ENCODE results near the gene FOXL3. TPM values are rescaled to one million over a fixed set of nuclear protein-coding genes. Genes with fewer than 3 reads are reported as not detected.

FOXL3 gene
- polyA plus RNA-seq, 1 of the 3 experiments (the other 2 are of a cell fraction) = not detected

DNA sequence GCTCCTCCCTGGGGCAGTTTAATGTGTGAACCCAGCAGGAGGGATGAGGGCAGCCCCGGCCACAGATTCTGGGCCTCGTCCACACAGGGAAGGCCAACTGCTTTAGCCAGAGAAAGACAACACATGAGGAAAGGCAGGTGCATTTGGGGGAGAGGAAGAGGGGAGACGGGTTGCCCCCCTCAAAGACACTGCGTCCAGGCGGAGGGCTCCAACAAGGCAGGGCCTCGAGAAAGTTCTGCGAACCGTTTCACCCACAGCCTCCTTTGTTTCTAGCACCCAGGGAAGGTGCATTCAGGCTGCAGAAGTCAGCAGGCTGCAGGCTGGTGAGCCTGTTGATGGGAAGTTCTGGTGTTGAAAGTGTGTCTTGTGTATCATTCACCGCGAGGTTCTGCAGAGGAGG, 10.1 kb downstream of the FOXL3 start:
- no peak for TF ChIP-seq RFX5 (IDR thresholded peaks at IDR 0.05; ENCODE audit: low read length)
- no peak for DNase-seq
- Histone ChIP-seq H2AFZ (ENCODE audit: low read depth) (no peak overlapping the region), H3K4me2 (no peak overlapping the region), H3K79me2 (ENCODE audit: insufficient read depth) (no peaks in the 10 kb centered on the region), H3K9me3 (no peaks in the 10 kb centered on the region), H3K4me1 (ENCODE audit: control insufficient read depth in 1 of 2, insufficient read depth in 2 of 2, low read depth in 1 of 2, low read length in 1 of 2) (no peaks in the 10 kb centered on the region), H3K27me3 (ENCODE audit: insufficient read depth) (peaks cover 32% of the 10 kb centered on the region), H3F3A (replicated peaks; ENCODE audit: insufficient read depth) (no peaks in the 10 kb centered on the region), H3K9me2 (no peaks in the 10 kb centered on the region), H3K9ac (no peak overlapping the region), H3K36me3 (replicated peaks in 1 of 2; ENCODE audit: control insufficient read depth in 1 of 2, insufficient read depth in 2 of 2, low read length in 1 of 2) (no peaks in the 10 kb centered on the region), H4K20me1 (ENCODE audit: insufficient read depth) (0 out of 2 replicates have a peak, but pooled peaks cover under 1% of the 10 kb centered on the region), H3K4me3 (ENCODE audit: low read depth in 2 of 2, low read length in 1 of 2) (no peak overlapping the region), H3K27ac (ENCODE audit: low read depth in 2 of 2, low read length in 1 of 2) (no peak overlapping the region)
- ChIA-PET POLR2A (no interaction called here), CTCF (no interaction called here)
- WGBS (ENCODE audit: low lambda C conversion rate) = 54% methylated on average over 10 of the region's 10 CpGs

DNA sequence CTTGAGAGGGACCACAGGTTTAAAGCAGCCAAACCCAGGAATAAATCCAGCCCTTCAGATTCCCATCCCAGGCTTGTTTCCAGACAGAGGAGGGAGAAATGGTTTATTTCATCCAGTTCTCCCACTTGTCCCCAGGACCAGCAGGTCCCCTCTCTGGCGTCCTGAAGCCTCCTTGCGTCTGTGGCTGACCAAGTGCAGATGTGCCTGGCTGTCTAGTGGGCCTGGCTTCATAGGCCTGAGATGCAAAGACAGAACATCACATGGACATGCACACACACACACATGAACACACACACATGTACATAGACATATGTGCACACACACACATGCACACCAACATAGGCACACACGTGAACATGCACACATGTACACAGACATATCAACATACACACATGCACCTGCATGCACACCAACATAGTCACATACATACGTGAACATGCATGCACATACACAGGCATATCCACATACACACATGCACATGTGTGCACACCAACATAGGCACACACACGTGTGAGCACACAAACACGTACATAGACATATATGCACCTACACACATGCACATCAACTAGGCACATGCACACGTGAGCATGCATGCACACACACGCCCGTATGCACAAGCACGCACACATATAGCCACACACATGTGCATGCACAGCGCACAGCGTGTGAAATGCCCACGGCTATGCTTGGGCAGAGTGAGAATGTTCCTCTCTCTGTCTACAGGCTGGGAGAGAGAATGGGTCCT, 10.7 kb downstream of the FOXL3 start:
- Histone ChIP-seq H3K9ac (no peak overlapping the region), H3K36me3 (replicated peaks in 1 of 2; ENCODE audit: control insufficient read depth in 1 of 2, insufficient read depth in 2 of 2, low read length in 1 of 2) (no peaks in the 10 kb centered on the region), H3K9me3 (no peaks in the 10 kb centered on the region), H3K4me1 (ENCODE audit: control insufficient read depth in 1 of 2, insufficient read depth in 2 of 2, low read depth in 1 of 2, low read length in 1 of 2) (no peaks in the 10 kb centered on the region), H3K27ac (ENCODE audit: low read depth in 2 of 2, low read length in 1 of 2) (no peak overlapping the region), H3K27me3 (ENCODE audit: insufficient read depth) (peaks cover 32% of the 10 kb centered on the region), H4K20me1 (ENCODE audit: insufficient read depth) (no peaks in the 10 kb centered on the region), H3K4me3 (ENCODE audit: low read depth in 2 of 2, low read length in 1 of 2) (no peak overlapping the region), H2AFZ (ENCODE audit: low read depth) (no peak overlapping the region), H3K4me2 (no peak overlapping the region), H3K79me2 (ENCODE audit: insufficient read depth) (no peaks in the 10 kb centered on the region), H3F3A (replicated peaks; ENCODE audit: insufficient read depth) (no peaks in the 10 kb centered on the region), H3K9me2 (no peaks in the 10 kb centered on the region)
- no peak for DNase-seq
- 70% methylated on average over 13 of the region's 13 CpGs for WGBS (ENCODE audit: low lambda C conversion rate)
- CTCF ChIA-PET = interaction anchor here (0.9 to 1.9 kb wide), 3 partner anchors 20 to 34 kb away, joined by 3 to 5 read pairs (median 5); no protein-coding TSS in a partner anchor
- POLR2A ChIA-PET = no interaction called here
- TF ChIP-seq TAF1 (IDR thresholded peaks at IDR 0.05; ENCODE audit: borderline replicate concordance, low read depth, low read length) = no peak
- no peak for TF ChIP-seq POLR2AphosphoS5 (IDR thresholded peaks at IDR 0.05; ENCODE audit: low read depth, low read length)
- no peak for TF ChIP-seq RXRA (IDR thresholded peaks at IDR 0.05; ENCODE audit: borderline replicate concordance, low read depth)
- no peak for TF ChIP-seq ELF1 (IDR thresholded peaks at IDR 0.05)
- TF ChIP-seq EP300 (IDR thresholded peaks at IDR 0.05; ENCODE audit: borderline replicate concordance in 1 of 2, low read depth in 1 of 2, low read length in 1 of 2) = no peak
- TF ChIP-seq JUND (IDR thresholded peaks at IDR 0.05) = no peak
- TF ChIP-seq, protein P1, sequence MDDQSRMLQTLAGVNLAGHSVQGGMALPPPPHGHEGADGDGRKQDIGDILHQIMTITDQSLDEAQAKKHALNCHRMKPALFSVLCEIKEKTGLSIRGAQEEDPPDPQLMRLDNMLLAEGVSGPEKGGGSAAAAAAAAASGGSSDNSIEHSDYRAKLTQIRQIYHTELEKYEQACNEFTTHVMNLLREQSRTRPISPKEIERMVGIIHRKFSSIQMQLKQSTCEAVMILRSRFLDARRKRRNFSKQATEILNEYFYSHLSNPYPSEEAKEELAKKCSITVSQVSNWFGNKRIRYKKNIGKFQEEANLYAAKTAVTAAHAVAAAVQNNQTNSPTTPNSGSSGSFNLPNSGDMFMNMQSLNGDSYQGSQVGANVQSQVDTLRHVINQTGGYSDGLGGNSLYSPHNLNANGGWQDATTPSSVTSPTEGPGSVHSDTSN (IDR thresholded peaks at IDR 0.05) = no peak
- no peak for TF ChIP-seq GABPA (IDR thresholded peaks at IDR 0.05; ENCODE audit: low read depth)
- TF ChIP-seq SMC3 (IDR thresholded peaks at IDR 0.05; ENCODE audit: low read depth, low read length) = no peak
- no peak for TF ChIP-seq TCF12 (IDR thresholded peaks at IDR 0.05)
- TF ChIP-seq, protein P2, sequence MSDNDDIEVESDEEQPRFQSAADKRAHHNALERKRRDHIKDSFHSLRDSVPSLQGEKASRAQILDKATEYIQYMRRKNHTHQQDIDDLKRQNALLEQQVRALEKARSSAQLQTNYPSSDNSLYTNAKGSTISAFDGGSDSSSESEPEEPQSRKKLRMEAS (IDR thresholded peaks at IDR 0.05; ENCODE audit: low read depth) = no peak
- no peak for TF ChIP-seq RAD21 (IDR thresholded peaks at IDR 0.05; ENCODE audit: low read length)
- TF ChIP-seq, protein P3, sequence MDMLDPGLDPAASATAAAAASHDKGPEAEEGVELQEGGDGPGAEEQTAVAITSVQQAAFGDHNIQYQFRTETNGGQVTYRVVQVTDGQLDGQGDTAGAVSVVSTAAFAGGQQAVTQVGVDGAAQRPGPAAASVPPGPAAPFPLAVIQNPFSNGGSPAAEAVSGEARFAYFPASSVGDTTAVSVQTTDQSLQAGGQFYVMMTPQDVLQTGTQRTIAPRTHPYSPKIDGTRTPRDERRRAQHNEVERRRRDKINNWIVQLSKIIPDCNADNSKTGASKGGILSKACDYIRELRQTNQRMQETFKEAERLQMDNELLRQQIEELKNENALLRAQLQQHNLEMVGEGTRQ (IDR thresholded peaks at IDR 0.05; ENCODE audit: borderline replicate concordance, low read depth, low read length) = no peak
